ENCODE results near the gene ZFP28.

- no peak for TF ChIP-seq CTCF (IDR thresholded peaks at IDR 0.05; ENCODE audit: low read depth, low read length, missing input control)
- TF ChIP-seq GABPA (IDR thresholded peaks at IDR 0.05 in 1 of 2, conservative IDR thresholded peaks at IDR 0.05 in 1 of 2), result no peak
- no peak for TF ChIP-seq EGR1 (IDR thresholded peaks at IDR 0.05; ENCODE audit: low read depth in 2 of 2)
- no peak for TF ChIP-seq REST (IDR thresholded peaks at IDR 0.05)
- no peak for TF ChIP-seq RAD21 (IDR thresholded peaks at IDR 0.05)
- no peak for TF ChIP-seq HNF4A (conservative IDR thresholded peaks at IDR 0.05)
- no peak for TF ChIP-seq FOXA1 (IDR thresholded peaks at IDR 0.05)
- no peak for TF ChIP-seq ATF3 (IDR thresholded peaks at IDR 0.05)
- no peak for TF ChIP-seq YY1 (IDR thresholded peaks at IDR 0.05)
- TF ChIP-seq MAX (IDR thresholded peaks at IDR 0.05), result no peak
- TF ChIP-seq SP1 (IDR thresholded peaks at IDR 0.05), result no peak
- no peak for TF ChIP-seq JUND (IDR thresholded peaks at IDR 0.05)
- no peak for TF ChIP-seq TAF1 (conservative IDR thresholded peaks at IDR 0.05)
- TF ChIP-seq RXRA (IDR thresholded peaks at IDR 0.05), result no peak
Measured at GRCh38 chr19:56543776-56544175, 5.0 kb downstream of the ZFP28 start.

Measured in liver (tissue), 3 donors.